Stomach (tissue), 4 donors: ENCODE measurements around the gene CRABP1.

Experiments
- CTCF ChIP-seq, 7 experiments: fragments of 450-650 bp in 4 of 7; fragments of 200-600 bp in 3 of 7; sonication (generic) in 3 of 7; IDR thresholded peaks; one replicate each; pipeline ENCODE4 v1.5.1; 2016 to 2019; ENCODE audit warnings: antibody characterized with exemption in 7 of 7, control low read depth in 2 of 7, mild to moderate bottlenecking in 1 of 7
- EP300 ChIP-seq: sonication (generic); formaldehyde crosslinking; IDR thresholded peaks from one replicate; pipeline ENCODE4 v1.6.1; 2017; ENCODE audit warnings: antibody characterized with exemption
- POLR2A ChIP-seq, 4 donors: fragments of 450-650 bp; IDR thresholded peaks; one replicate each; pipeline ENCODE4 v1.6.1; 2016; ENCODE audit warnings: antibody characterized with exemption in 4 of 4, control low read depth in 2 of 4, mild to moderate bottlenecking in 1 of 4, moderate library complexity in 1 of 4

GRCh38 chr15:78345396-78346125, 5.4 kb downstream of the CRABP1 start:
- TF ChIP-seq EP300 (no peak), POLR2A (IDR thresholded peaks at IDR 0.05) (no peak), CTCF (IDR thresholded peaks at IDR 0.05) (no peak)
